GM13977 (cell line): ENCODE data around the gene F5.
A peak's percentile ranks its signal among the peaks of the same experiment; 100 is the strongest.

Experiments
- DNase-seq: peaks from one replicate; pipeline ENCODE4 v3.0.0; 2012; ENCODE audit warnings: low spot score
- in situ Hi-C: fragments of 300-500 bp; cut with MboI; formaldehyde crosslinking; loops from one replicate; pipeline ENCODE4 v1.12.0; 2022; ENCODE audit warnings: low sequenced_read_pairs, low pct_unique_long_range_greater_than_20kb, mixed read lengths, inconsistent platforms; ENCODE audit not compliant: unreplicated experiment
- TF ChIP-seq, protein P1 (sequence below): IDR thresholded peaks from 2 replicates; pipeline ENCODE4 v1.5.1; 2012; ENCODE audit warnings: mild to moderate bottlenecking, control low read depth; ENCODE audit not compliant: insufficient read depth; ENCODE audit errors: extremely low read depth, missing control alignments

F5 gene

GRCh38 chr1:169486281-169487051 is 99.8 kb downstream of the F5 start:
- TF ChIP-seq, protein P1, sequence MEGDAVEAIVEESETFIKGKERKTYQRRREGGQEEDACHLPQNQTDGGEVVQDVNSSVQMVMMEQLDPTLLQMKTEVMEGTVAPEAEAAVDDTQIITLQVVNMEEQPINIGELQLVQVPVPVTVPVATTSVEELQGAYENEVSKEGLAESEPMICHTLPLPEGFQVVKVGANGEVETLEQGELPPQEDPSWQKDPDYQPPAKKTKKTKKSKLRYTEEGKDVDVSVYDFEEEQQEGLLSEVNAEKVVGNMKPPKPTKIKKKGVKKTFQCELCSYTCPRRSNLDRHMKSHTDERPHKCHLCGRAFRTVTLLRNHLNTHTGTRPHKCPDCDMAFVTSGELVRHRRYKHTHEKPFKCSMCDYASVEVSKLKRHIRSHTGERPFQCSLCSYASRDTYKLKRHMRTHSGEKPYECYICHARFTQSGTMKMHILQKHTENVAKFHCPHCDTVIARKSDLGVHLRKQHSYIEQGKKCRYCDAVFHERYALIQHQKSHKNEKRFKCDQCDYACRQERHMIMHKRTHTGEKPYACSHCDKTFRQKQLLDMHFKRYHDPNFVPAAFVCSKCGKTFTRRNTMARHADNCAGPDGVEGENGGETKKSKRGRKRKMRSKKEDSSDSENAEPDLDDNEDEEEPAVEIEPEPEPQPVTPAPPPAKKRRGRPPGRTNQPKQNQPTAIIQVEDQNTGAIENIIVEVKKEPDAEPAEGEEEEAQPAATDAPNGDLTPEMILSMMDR, result no peak

GRCh38 chr1:169485431-169486280 is 100.6 kb downstream of the F5 start, which contains the start of gene SLC19A2:
SLC19A2 (minus strand) TSS chr1:169485944; CDS start chr1:169485766, 178 bp downstream.
- in situ Hi-C loops, result no loop called here
- TF ChIP-seq, protein P1, result peak; percentile 20

More at GRCh38 chr1:169486281-169487051, 99.8 kb downstream of the F5 start:
- in situ Hi-C loops, result no loop called here
- no peak for DNase-seq

GRCh38 chr1:169484683-169485430 is 101.4 kb downstream of the F5 start:
- TF ChIP-seq, protein P1, result no peak
- DNase-seq, result peak; percentile 39
- in situ Hi-C loops, result no loop called here

More at GRCh38 chr1:169485431-169486280, 100.6 kb downstream of the F5 start, which contains the start of gene SLC19A2:
- peak; percentile 98 for DNase-seq

- TF ChIP-seq, protein P1, result no peak
- in situ Hi-C loops, result no loop called here
- no peak for DNase-seq
Measured at GRCh38 chr1:169484101-169484500, 102.2 kb downstream of the F5 start.

DNA sequence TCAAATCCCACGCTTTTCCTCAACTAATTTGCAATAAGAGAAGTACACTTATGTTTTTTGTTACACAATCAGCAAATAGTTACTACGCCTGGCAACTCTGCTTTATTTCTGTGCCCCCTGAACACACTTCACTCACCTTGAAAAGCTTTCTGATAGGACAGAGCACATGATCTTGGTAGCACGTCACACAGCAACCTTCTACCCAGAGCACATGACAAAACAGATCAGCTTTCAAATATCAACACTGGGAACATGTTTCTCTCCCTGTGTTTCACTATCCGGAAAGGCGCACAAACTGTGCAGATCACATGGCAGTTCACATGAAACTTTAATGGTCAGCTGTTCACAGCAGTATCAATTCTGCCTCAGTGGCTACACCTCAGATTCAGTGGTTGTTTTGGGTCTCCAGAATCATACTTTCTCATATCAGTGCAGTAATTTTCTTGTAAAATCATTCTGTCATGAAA is 102.7 kb downstream of the F5 start:
- in situ Hi-C loops, result no loop called here
- TF ChIP-seq, protein P1, result no peak
- no peak for DNase-seq
